SK-N-SH treated with all-trans-retinoic acid at 6 μM for 48 hours (cell line): ENCODE results near the gene AKAP6.

Source experiments
- ATAC-seq: fragments of 200-7000 bp; cut with Tn5 transposase; 3 replicates; pipeline ENCODE4 v1.9.1; 2020; ENCODE audit warnings: mild to moderate bottlenecking, moderate library complexity
- ARNTL ChIP-seq: fragments of 450-650 bp; formaldehyde crosslinking; IDR thresholded peaks from 2 replicates; pipeline ENCODE4 v1.5.0; 2020; ENCODE audit warnings: low read depth, mild to moderate bottlenecking, moderate library complexity, borderline replicate concordance
- BACH2 ChIP-seq: fragments of 250-450 bp; sonication (Bioruptor Pico); IDR thresholded peaks from 2 replicates; pipeline ENCODE4 v1.9.0; 2021; ENCODE audit warnings: mild to moderate bottlenecking, borderline replicate concordance
- CSDC2 ChIP-seq: fragments of 250-450 bp; sonication (Bioruptor Pico); IDR thresholded peaks from 2 replicates; pipeline ENCODE4 v1.5.0; 2020; ENCODE audit warnings: mild to moderate bottlenecking, moderate library complexity
- ESRRG ChIP-seq: fragments of 250-450 bp; sonication (Bioruptor Pico); IDR thresholded peaks from 2 replicates; pipeline ENCODE4 v1.6.1; 2021; ENCODE audit warnings: mild to moderate bottlenecking
- GLIS3 ChIP-seq: fragments of 250-450 bp; sonication (Bioruptor Pico); IDR thresholded peaks from 2 replicates; pipeline ENCODE4 v1.5.0; 2020; ENCODE audit warnings: mild to moderate bottlenecking, moderate library complexity
- ISL1 ChIP-seq: fragments of 250-450 bp; sonication (Bioruptor Pico); IDR thresholded peaks from 2 replicates; pipeline ENCODE4 v2.1.2; 2022; ENCODE audit warnings: mild to moderate bottlenecking, moderate library complexity
- OSR1 ChIP-seq: fragments of 250-450 bp; sonication (Bioruptor Pico); IDR thresholded peaks from 2 replicates; pipeline ENCODE4 v1.8.0; 2022; ENCODE audit warnings: moderate library complexity, mild to moderate bottlenecking, inconsistent platforms
- PPARA ChIP-seq: fragments of 250-450 bp; sonication (Bioruptor Pico); IDR thresholded peaks from 2 replicates; pipeline ENCODE4 v1.5.0; 2020; ENCODE audit warnings: mild to moderate bottlenecking, borderline replicate concordance
- RARB ChIP-seq: fragments of 250-450 bp; sonication (Bioruptor Pico); IDR thresholded peaks from 2 replicates; pipeline ENCODE4 v1.8.0; 2021; ENCODE audit warnings: mild to moderate bottlenecking, moderate library complexity
- SNAI2 ChIP-seq: fragments of 250-450 bp; sonication (Bioruptor Pico); IDR thresholded peaks from 2 replicates; pipeline ENCODE4 v1.5.0; 2020; ENCODE audit warnings: mild to moderate bottlenecking, moderate library complexity
- TCF4 ChIP-seq: fragments of 250-450 bp; sonication (Bioruptor Pico); IDR thresholded peaks from 2 replicates; pipeline ENCODE4 v1.8.0; 2021; ENCODE audit warnings: mild to moderate bottlenecking, moderate library complexity, borderline replicate concordance
- TOX ChIP-seq: fragments of 250-450 bp; sonication (Bioruptor Pico); IDR thresholded peaks from 2 replicates; pipeline ENCODE4 v1.8.0; 2021; ENCODE audit warnings: mild to moderate bottlenecking, moderate library complexity, borderline replicate concordance
- ZC3H10 ChIP-seq: fragments of 250-450 bp; sonication (Bioruptor Pico); IDR thresholded peaks from 2 replicates; pipeline ENCODE4 v1.5.1; 2021; ENCODE audit warnings: mild to moderate bottlenecking, moderate library complexity
- ZFP3 ChIP-seq: fragments of 250-450 bp; sonication (Bioruptor Pico); IDR thresholded peaks from 2 replicates; pipeline ENCODE4 v1.5.0; 2020; ENCODE audit warnings: mild to moderate bottlenecking, moderate library complexity
- ZFP30 ChIP-seq: fragments of 450-650 bp; formaldehyde crosslinking; IDR thresholded peaks from 2 replicates; pipeline ENCODE4 v1.5.0; 2022; ENCODE audit warnings: mild to moderate bottlenecking, moderate library complexity
- ZNF8 ChIP-seq: fragments of 450-650 bp; formaldehyde crosslinking; IDR thresholded peaks from 2 replicates; pipeline ENCODE4 v1.5.0; 2020; ENCODE audit warnings: mild to moderate bottlenecking, moderate library complexity
- TF ChIP-seq, protein P1 (sequence below): fragments of 250-450 bp; sonication (Bioruptor Pico); IDR thresholded peaks from 2 replicates; pipeline ENCODE4 v1.8.0; 2021; ENCODE audit warnings: low read depth, mild to moderate bottlenecking, moderate library complexity, borderline replicate concordance
- TF ChIP-seq, protein P2 (sequence below): fragments of 250-450 bp; sonication (Bioruptor Pico); IDR thresholded peaks from 2 replicates; pipeline ENCODE4 v1.5.1; 2020; ENCODE audit warnings: low read depth, mild to moderate bottlenecking, moderate library complexity
- TF ChIP-seq, protein P3 (sequence below): fragments of 250-450 bp; sonication (Bioruptor Pico); IDR thresholded peaks from 2 replicates; pipeline ENCODE4 v1.5.1; 2021; ENCODE audit warnings: mild to moderate bottlenecking, moderate library complexity

Gene AKAP6

GRCh38 chr14:32629236-32629635, 300.1 kb downstream of the AKAP6 start:
- ATAC-seq = no peak
- TF ChIP-seq SNAI2 (CRISPR knock-in tag) (no peak), TOX (CRISPR knock-in tag) (no peak), BACH2 (no peak)
- TF ChIP-seq, protein P1, sequence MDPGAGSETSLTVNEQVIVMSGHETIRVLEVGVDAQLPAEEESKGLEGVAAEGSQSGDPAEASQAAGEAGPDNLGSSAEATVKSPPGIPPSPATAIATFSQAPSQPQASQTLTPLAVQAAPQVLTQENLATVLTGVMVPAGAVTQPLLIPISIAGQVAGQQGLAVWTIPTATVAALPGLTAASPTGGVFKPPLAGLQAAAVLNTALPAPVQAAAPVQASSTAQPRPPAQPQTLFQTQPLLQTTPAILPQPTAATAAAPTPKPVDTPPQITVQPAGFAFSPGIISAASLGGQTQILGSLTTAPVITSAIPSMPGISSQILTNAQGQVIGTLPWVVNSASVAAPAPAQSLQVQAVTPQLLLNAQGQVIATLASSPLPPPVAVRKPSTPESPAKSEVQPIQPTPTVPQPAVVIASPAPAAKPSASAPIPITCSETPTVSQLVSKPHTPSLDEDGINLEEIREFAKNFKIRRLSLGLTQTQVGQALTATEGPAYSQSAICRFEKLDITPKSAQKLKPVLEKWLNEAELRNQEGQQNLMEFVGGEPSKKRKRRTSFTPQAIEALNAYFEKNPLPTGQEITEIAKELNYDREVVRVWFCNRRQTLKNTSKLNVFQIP (CRISPR knock-in tag) = no peak

DNA sequence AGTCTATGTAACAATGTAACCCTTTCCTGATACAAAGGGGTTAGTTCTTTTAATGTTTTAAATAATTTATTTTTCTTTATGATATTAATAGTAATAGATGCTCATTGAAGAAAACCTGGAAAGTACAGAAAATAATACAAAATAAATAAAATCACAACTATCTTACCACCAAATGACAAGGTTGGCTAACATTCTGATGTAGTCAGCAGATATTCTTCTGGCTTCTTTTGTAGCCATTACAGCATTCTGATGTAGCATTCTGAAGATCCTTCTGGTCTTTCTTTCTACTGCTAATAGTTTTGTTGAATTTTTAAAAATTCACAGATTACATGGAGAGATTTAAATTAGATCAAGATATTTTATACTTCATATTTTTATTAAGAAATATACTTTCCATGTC, 301.6 kb downstream of the AKAP6 start:
- TF ChIP-seq ARNTL (no peak), GLIS3 (CRISPR knock-in tag) (no peak), TOX (CRISPR knock-in tag) (no peak), RARB (CRISPR knock-in tag) (no peak), TCF4 (CRISPR knock-in tag) (no peak), ZFP30 (no peak), PPARA (CRISPR knock-in tag) (no peak), ESRRG (CRISPR knock-in tag) (no peak), BACH2 (no peak), CSDC2 (CRISPR knock-in tag) (no peak), ISL1 (no peak), OSR1 (no peak), ZNF8 (CRISPR knock-in tag) (no peak), ZFP3 (CRISPR knock-in tag) (no peak)
- TF ChIP-seq, protein P2, sequence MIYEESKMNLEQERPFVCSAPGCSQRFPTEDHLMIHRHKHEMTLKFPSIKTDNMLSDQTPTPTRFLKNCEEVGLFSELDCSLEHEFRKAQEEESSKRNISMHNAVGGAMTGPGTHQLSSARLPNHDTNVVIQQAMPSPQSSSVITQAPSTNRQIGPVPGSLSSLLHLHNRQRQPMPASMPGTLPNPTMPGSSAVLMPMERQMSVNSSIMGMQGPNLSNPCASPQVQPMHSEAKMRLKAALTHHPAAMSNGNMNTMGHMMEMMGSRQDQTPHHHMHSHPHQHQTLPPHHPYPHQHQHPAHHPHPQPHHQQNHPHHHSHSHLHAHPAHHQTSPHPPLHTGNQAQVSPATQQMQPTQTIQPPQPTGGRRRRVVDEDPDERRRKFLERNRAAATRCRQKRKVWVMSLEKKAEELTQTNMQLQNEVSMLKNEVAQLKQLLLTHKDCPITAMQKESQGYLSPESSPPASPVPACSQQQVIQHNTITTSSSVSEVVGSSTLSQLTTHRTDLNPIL (CRISPR knock-in tag) = no peak
- TF ChIP-seq, protein P3, sequence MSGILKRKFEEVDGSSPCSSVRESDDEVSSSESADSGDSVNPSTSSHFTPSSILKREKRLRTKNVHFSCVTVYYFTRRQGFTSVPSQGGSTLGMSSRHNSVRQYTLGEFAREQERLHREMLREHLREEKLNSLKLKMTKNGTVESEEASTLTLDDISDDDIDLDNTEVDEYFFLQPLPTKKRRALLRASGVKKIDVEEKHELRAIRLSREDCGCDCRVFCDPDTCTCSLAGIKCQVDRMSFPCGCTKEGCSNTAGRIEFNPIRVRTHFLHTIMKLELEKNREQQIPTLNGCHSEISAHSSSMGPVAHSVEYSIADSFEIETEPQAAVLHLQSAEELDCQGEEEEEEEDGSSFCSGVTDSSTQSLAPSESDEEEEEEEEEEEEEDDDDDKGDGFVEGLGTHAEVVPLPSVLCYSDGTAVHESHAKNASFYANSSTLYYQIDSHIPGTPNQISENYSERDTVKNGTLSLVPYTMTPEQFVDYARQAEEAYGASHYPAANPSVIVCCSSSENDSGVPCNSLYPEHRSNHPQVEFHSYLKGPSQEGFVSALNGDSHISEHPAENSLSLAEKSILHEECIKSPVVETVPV (CRISPR knock-in tag) = no peak
- TF ChIP-seq, protein P1 (CRISPR knock-in tag) = no peak

DNA sequence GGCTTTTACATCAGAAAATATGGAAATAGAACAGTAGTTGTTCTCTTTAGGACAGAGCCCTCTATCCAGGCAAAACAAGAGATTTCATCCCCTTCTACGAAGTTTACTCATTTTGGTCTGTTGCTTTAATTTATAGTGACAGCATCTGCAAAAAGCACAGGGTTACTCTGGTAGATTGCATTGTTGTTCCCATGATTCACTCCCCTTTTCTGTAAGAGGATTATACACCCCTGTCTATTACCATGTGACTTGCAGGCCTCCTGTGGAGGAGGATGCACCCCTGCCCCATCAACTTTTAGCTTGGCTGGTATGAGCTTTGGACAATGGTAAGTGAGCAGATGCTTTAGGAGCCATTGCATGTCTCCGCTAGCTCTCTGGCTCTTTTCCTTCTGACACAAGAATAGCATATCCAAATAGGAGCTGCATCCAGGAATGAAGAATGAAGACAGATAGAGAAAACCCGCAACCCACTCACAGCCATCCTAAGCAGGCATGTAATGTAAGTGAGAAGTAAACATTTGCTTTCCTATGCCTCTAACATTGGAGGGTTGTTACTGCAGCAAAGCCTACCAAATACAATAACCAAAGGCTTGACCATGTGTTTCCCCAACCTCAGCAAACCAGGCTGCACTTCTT, 304.2 kb downstream of the AKAP6 start:
- TF ChIP-seq SNAI2 (CRISPR knock-in tag) (no peak), OSR1 (no peak), ZC3H10 (CRISPR knock-in tag) (no peak)

More for the DNA sequence above, 301.6 kb downstream of the AKAP6 start:
- no peak for ATAC-seq

DNA sequence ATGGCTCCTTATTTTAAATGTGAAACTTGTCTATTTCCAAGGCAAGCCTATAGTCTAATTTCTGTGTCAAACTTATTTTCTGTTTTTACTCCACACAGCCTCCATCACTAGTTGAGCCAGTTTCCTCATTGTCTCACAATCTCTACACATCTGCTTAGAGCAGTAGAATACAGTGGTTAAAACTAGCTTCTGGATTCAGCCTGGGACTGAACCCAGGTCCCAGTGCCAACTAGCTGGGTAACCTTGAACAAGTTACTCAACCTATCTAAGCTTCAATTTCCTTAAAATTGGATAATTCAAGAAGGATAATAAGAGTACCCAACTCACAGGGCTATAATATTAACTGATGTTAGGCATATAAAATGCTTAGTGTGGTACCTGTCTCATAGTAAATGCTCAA, 304.8 kb downstream of the AKAP6 start:
- TF ChIP-seq ZFP3 (CRISPR knock-in tag) (no peak), RARB (CRISPR knock-in tag) (no peak), ZFP30 (no peak)
- TF ChIP-seq, protein P2 (CRISPR knock-in tag) = no peak
- no peak for ATAC-seq

More for the DNA sequence above, 304.2 kb downstream of the AKAP6 start:
- peak; percentile 66 for ATAC-seq
